ENCODE measurements around the gene EXD2.
"Not testable (repeated sequence)": the region's sequence is repeated elsewhere in the genome, so short reads cannot be mapped to it uniquely, and the experiment has no call there.

The EXD2 gene

DNA sequence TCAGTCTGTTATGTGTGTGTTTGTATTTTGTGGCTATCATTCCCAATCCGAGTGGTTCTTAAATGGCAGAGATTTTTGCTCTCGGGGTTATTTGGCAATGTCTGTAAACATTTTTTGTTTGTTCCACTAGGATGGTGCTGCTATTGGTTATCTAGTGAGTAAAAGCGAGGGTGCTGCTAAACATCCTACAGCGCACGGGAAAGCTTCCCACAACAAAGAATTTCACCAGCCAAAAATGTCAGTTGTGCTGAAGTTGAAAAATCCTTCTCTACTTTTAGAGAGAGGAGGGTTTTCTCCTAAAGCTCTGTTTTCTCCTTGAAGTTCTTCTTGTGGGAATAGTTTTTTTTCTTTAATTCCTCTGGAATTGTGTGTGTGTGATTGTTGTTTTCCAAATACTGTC lies 2.4 kb downstream of the EXD2 start:
- in situ Hi-C loops (cut with HindIII; ENCODE audit: low sequenced_read_pairs) = no loop called here

DNA sequence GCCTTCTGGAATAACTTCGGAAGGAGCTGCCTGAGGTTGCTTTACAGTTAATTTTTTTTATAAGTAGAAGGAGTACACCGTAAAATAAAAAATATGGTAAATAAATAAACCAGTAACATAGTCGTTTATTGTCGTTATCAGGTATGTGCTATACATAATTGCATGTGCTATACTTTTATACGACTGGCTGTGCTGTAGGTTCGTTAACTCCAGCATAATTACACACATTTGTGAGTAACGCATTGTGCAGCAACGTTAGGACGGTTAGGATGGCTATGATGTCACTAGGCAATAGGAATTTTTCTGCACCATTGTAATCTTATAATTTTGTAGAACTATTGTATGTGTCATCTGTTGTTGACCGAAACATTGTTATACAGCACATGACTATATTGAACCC lies 8.5 kb downstream of the EXD2 start:
- in situ Hi-C loops (cut with HindIII; ENCODE audit: low sequenced_read_pairs) = no loop called here

DNA sequence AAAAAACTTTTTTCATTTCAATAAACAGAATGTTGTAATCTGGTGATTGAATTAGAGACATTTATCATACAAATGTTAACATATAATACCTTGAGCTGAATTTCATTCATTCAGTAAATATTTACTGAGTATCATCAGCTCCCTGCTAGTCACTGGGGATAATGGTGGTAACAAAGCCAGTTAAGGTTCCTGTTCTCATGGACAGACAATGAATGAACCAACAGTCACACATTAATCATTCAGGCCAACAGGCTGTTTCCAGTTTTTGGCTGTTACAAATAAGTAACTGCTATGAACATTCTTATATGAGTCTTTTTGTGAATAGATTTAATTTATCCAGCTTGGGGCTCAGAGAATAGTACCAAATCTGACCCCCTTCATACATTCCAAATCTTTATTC lies 13.5 kb downstream of the EXD2 start:
- in situ Hi-C loops (cut with HindIII; ENCODE audit: low sequenced_read_pairs) = no loop called here

DNA sequence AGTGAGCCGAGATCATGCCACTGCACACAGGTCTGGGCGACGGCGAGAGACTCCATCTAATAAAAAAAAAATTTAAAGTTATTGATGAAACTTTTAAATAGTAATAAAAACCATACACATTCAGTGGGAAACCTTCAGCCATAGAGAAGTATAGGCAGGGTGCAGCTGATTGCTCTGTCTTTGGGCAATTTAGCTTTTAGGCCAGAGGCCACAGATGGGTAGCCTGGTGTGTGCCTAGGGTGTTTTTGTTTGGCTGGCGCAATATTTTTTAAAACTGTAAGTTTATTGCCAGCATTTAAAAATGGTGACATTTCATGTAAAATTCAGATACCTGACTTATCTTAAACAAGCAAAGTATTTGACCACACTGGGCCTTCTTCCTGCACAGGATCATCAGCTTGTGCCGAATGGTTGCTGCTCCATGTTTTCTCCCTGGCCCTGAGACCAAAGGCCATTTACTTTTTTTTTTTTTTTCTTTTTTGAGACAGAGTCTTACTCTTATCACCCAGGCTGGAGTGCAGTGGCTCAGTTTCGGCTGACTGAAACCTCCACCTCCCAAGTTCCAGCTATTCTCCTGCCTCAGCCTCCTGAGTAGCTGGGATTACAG lies 16.2 kb downstream of the EXD2 start:
- in situ Hi-C loops (cut with HindIII; ENCODE audit: low sequenced_read_pairs) = no loop called here

DNA sequence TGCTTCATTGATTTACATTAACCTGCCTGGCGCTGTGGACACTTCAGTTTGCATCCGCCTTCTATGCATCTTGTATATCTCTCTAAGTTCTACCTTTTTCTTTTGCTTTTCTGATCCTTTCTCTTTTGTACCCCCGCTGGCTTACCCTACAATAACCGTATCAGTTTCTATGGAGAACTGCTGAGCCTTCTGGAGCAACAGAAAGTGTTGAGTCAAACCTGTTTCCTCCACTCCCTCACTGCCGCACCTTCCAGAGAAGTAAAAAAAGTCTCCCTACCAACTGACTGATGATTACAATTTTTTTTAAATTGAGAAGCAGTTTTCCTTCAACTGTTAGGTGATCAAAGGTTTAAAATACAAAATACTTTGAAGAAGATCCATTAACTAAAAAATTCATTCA lies 17.4 kb downstream of the EXD2 start:
- in situ Hi-C loops (cut with HindIII; ENCODE audit: low sequenced_read_pairs) = no loop called here

DNA sequence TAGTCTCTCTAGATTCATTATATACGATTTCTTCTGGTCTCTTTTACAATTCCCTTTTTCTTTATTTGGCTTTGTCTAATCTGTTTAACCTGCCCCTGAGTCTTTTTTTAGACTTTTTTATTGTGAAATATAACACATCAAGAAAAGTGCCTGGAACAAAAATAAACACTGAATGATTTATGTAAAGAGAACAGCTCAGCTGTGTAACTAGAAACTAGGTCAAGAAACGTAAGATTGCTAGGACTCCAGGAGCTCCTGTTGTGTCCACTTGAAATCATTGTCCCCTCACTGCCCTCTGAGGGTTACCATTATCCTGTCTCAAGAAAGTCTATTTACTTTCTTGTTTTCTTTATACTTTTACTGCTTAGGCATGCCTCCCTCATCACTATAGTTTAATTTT lies 23.1 kb downstream of the EXD2 start:
- in situ Hi-C loops (cut with HindIII; ENCODE audit: low sequenced_read_pairs) = no loop called here

DNA sequence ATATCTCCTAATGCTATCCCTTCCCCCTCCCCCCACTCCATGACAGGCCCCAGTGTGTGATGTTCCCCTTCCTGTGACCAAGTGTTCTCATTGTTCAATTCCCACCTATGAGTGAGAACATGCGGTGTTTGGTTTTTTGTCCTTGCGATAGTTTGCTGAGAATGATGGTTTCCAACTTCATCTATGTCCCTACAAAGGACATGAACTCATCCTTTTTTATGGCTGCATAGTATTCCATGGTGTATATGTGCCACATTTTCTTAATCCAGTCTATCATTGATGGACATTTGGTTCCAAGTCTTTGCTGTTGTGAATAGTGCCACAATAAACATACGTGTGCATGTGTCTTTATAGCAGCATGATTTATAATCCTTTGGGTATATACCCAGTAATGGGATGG lies 26.4 kb downstream of the EXD2 start:
- in situ Hi-C loops (cut with HindIII; ENCODE audit: low sequenced_read_pairs) = not testable (repeated sequence)

DNA sequence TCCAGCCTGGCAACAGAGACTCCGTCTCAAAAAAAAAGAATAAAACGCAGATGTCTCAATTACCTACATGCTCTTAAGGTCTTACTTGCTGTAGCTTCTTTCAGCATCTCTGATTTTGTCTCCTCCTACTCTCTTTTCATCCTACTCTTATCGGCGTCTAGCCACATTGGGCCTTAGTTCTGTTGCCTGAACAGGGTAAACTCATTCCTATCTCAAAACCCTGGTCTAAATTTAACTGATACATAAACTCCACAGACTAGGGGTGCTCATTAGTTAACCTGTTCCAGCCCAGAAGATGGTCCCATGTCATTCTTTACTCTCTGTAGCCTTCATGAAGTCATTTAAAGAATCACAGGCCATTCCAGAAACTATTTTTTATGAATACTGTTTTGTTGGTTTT lies 33.6 kb downstream of the EXD2 start:
- in situ Hi-C loops (cut with HindIII; ENCODE audit: low sequenced_read_pairs) = no loop called here

DNA sequence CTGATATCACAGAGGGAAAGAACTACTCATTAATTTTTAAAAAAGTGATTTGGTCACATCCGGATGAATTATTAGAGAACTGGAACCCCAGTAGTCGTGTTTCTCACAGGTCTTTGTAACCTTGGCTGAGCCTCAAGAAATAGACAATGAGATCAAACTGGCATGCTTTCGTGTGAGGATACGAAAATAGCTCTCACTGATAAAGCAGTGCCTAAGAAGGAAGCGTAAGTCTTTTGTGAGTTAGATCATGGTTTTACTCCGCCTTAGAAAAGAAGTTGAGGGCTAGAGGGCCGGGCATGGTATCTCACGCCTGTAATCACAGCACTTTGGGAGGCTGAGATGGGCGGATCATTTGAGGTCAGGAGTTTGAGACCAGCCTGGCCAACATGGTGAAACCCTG lies 34.9 kb downstream of the EXD2 start:
- in situ Hi-C loops (cut with HindIII; ENCODE audit: low sequenced_read_pairs) = no loop called here

DNA sequence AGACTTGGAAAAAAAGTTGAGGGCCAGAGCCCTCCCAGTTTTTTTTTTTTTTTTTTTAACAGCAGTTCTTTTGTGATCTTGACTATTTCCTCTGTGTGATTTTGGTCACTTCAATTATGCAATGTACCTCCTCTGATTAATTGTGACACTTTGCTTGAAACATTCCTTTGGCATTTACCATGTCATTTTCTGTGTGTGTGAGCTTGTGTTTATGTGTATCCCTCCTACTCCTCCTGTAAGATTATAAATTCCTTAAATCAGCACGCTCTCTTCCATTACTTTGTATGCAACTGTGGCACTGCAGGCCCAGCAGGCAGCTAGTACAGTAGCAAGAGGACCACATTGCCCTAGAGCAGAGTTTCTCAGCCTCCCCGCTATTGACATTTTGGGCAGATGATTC lies 35.4 kb downstream of the EXD2 start:
- in situ Hi-C loops (cut with HindIII; ENCODE audit: low sequenced_read_pairs) = no loop called here

DNA sequence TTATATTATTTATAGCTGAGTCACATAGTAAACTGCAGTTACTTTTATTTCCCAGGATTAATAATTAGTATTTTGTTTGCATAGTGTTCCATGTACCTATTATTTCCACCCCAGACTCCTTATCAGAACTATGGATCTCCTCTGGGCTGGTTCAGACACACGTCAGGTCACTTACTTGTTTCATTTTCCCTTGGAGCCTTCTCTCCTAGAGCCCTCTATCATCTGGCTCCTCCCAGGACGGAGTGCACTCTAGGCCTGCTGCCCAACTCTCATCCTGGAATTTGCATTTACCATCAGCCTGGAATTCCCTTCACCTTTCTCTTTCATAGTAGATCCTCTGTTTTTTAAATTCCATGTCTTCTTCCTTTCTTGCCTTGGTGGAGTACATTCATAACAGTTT lies 40.2 kb downstream of the EXD2 start:
- in situ Hi-C loops (cut with HindIII; ENCODE audit: low sequenced_read_pairs) = no loop called here

DNA sequence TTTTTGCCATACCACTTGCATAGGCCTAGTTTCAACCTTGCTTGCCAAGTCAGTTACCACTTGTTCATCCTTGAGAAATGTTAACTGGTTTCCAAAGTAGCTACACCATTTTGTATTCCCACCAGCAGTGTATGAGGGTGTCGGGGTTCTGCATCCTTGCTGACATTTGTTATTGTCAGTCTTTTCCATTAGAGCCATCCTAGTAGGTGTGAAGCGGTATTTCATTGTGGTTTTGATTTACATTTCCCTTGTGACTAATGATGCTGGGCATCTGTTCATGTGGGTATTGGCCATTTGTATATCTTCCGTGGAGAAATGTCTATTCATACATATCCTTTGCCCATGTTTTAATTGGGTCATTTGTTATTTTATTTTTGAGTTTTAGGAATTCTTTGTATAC lies 41.1 kb downstream of the EXD2 start:
- in situ Hi-C loops (cut with HindIII; ENCODE audit: low sequenced_read_pairs) = no loop called here

DNA sequence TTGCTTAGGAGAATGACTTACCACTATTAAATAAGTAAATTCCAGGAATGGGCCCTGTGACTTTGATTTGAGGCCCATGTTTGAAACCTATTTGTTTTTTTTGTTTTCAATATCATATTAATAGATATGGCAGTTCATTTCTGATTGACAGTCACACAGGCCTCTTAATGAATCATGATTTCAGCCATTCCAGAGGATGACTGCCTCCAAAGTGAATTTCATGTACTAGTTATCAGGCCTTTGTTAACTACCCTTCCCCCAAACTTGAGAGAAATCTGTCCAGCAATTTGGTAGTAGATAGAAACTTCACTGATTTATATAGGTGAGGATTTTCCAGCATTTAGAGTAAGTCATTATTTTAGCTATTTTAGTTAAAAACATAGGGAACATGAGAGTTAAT lies 42.8 kb downstream of the EXD2 start:
- in situ Hi-C loops (cut with HindIII; ENCODE audit: low sequenced_read_pairs) = no loop called here

DNA sequence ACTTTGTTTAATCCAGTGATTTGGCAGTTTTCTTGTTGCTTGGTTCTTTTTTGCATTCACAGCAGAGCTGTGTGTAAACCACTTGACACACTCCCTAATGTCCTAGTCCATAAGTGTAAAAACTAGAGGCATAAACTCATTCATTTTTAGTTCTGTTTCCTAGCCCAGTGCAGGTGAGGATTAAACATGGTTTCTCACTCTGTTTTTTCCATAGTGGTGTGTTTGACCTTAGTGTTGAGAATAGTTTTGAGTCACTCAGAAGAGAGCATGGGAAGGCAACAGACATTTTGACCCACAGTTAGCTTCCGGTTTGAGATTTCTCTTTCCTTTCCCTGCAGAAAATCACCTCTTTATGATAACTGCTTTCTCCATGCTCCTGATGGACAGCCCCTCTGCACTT lies 44.4 kb downstream of the EXD2 start:
- in situ Hi-C loops (cut with HindIII; ENCODE audit: low sequenced_read_pairs) = no loop called here

DNA sequence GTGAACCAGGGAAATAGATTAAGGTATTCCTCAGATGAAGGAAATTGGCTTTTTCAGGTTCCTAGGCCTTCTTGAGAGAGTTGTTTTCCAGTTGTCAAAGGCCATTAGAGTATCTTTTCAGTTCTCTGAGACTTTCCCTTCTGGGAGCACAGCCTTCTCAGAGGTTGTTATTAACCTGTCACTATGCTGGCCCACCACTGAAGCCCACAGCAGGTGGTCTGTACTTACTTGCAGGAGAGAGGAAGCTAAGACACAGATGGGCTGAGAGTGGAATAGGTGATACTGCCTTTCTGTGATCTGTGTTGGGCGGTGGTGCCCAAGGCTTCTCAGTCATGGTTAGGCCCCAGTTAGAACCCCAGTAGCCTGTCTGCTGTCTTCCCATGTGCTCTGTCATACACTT lies 45.8 kb downstream of the EXD2 start:
- in situ Hi-C loops (cut with HindIII; ENCODE audit: low sequenced_read_pairs) = no loop called here

DNA sequence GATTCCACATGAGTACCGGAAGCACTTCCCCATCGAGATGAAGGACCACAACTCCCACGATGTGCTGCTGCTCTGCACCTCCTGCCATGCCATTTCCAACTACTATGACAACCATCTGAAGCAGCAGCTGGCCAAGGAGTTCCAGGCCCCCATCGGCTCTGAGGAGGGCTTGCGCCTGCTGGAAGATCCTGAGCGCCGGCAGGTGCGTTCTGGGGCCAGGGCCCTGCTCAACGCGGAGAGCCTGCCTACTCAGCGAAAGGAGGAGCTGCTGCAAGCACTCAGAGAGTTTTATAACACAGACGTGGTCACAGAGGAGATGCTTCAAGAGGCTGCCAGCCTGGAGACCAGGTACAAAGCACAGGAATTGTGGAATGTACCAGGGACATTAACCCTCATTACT lies 46.3 kb downstream of the EXD2 start:
- in situ Hi-C loops (cut with HindIII; ENCODE audit: low sequenced_read_pairs) = no loop called here

DNA sequence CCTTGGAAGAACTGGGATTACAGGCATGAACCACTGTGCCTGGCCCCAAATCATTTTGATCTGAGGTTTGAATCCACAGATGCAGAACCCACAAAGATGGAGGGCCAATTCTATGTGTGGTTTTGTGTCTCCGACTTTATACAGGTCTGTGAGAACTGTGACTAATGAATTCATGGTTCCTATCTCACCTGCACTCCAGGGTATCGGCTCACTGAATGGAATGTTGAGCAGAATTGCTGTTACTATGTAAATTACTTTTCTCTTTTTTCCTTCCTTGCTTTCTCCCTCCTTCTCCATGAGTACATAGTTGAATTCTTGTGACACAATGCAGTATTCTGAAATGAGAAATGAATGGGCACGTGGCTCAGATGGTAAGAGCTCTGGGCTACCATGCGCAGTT lies 47.6 kb downstream of the EXD2 start:
- in situ Hi-C loops (cut with HindIII; ENCODE audit: low sequenced_read_pairs) = no loop called here

DNA sequence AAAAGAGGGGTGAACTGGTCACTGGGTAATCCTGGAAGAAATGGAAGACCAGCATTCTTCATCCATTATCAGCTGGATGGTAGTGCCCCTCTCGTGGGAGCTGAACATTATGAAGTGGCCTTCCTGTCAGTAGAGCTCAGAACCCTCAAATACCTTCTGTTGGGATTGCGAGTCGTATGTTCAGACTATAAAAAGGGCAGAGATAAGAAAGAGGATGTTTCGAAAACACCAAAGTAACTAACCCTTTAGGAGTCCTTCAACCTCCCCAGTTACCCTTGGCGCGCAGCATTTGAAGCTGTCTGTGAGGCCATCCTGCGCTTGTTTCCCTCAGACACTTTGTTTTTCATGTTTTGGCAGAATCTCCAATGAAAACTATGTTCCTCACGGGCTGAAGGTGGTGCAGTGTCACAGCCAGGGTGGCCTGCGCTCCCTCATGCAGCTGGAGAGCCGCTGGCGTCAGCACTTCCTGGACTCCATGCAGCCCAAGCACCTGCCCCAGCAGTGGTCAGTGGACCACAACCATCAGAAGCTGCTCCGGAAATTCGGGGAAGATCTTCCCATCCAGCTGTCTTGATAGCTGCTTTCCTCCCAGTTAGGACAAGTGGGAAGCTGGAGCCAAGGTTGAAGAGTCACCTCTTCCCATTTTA lies 49.4 kb downstream of the EXD2 start:
- in situ Hi-C loops (cut with HindIII; ENCODE audit: low sequenced_read_pairs) = loop anchor here (10.0 kb wide), 1 partner anchor 56 kb away; no protein-coding TSS in a partner anchor

DNA sequence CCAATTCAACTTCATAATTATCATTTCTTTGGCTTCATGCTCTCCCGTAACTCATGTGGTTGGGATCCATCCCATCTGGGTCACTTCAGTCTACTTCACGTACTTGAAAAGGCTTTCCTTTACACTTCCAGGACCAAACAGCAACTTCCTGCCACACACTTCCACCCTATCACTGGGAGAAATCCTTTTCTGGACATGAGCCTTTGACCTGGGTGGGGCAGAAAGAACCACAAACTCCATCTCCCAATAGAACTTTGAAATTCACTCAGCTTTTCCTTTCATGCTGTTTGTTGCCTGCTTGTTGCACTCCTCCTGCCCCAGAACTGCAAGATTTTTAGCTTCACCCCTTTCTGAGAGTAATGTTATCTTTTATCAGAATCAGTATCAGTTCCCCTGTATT lies 50.3 kb downstream of the EXD2 start:
- in situ Hi-C loops (cut with HindIII; ENCODE audit: low sequenced_read_pairs) = loop anchor here (10.0 kb wide), 1 partner anchor 57 kb away; no protein-coding TSS in a partner anchor

DNA sequence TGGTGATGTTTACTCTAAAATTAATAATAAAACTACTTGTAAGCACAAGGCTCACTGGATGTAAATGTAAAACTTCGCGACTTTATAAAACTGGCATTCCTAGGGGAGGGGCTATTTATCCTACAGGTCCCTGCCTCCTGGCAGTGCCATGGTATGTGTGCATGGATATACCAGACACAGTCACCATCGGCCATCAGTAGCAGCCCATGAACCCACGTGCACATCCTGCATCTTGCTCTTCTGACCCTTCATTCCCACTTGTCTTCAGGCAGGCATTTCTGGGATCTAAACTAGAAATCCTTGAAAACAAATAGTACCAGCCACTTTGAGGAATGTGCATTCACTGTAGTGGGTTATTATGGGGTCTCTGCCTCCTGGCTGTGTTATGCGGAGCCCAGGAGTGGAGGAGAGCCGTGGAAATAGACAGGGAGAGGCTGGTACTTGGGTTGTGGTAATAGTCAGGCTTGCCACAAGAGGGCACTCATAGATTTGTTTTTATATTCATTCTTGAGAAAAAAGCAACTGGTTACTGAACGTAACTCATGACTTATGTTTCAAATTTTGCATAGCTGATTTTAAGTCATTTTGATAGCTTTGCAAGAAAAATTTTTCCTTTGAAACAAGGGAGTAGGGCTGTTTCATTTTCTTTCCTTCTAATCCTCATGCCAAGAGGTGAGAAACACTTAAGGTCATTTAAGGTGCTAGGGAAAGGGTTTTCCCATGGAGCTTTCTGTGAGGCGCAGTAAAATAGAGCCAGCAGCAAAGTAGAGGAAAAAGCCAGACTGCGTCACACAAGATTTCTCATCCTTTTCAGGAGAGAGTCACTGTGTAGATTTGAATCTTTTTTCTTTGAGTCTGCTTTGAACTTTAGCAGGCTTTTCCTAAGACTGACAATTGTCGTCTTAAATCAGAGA lies 51.3 kb downstream of the EXD2 start:
- in situ Hi-C loops (cut with HindIII; ENCODE audit: low sequenced_read_pairs) = loop anchor here (10.0 kb wide), 1 partner anchor 58 kb away; no protein-coding TSS in a partner anchor

DNA sequence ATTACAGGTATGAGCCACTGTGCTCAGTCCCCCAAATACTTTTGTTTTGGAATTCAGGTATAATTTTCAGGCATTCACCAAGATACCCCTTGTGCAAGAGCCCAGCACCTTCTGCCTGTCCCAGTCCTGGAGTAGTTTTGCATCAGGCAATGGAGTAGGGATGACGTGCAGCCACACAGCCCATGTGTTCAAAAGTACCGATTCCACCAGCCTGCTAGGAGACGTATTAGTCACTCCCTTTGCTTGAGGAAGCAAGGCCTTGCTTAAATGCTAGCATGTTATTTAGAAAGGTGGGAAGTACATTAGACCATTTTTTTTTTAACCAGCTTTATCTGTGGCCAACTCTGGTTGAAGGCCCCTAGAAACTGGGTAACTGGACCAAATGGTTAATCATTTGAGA lies 53.6 kb downstream of the EXD2 start:
- in situ Hi-C loops (cut with HindIII; ENCODE audit: low sequenced_read_pairs) = loop anchor here (5.0 to 10.0 kb wide), 3 partner anchors 60 to 197 kb away; no protein-coding TSS in a partner anchor

DNA sequence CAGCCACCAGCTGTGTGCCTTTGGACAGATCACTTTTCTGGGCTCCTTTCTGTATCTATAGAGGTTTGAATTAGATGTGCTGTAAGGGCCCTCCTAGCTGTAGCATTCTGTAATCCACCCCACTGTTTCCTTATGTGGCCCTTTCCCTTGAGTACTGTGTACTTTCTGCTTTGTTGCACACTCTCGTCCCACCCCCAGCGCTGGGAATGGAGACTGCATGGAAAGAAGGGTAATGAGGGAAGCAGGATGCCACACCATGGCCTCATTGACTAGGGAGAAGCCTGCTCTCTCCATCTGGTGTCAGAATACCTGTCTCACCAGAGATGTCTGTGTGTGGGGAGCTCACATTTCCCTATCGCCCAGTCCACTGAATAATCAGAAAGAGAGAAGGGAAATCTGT lies 55.0 kb downstream of the EXD2 start:
- in situ Hi-C loops (cut with HindIII; ENCODE audit: low sequenced_read_pairs) = loop anchor here (5.0 to 10.0 kb wide), 3 partner anchors 61 to 196 kb away; no protein-coding TSS in a partner anchor
